ENCODE data around the gene ROCK2. TPM values are rescaled to one million over a fixed set of nuclear protein-coding genes. Genes with fewer than 3 reads are reported as not detected.
"Not testable (repeated sequence)": the region's sequence is repeated elsewhere in the genome, so short reads cannot be mapped to it uniquely, and the experiment has no call there.

The ROCK2 gene
- total RNA-seq, 1 donor from 2014 or later = 65.9 TPM

DNA sequence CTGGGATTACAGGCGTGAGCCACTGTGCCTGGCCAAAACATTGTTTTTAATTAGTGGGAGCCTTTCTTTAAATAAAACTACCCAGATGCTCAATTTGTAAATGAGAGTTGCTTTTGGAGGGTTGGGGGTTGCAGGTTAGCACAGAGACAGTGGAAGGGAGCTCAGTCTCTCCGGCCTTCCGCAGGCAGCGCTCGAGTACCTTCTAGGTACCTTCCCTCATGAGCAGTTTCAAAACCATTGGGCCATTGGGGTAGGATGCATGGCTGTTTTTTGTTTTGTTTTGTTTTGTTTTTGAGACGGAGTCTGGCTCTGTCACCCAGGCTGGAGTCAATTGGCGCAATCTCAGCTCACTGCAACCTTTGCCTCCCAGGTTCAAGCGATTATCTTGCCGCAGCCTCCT lies 170.2 kb downstream of the ROCK2 start:
- DNase-seq = no peak

DNA sequence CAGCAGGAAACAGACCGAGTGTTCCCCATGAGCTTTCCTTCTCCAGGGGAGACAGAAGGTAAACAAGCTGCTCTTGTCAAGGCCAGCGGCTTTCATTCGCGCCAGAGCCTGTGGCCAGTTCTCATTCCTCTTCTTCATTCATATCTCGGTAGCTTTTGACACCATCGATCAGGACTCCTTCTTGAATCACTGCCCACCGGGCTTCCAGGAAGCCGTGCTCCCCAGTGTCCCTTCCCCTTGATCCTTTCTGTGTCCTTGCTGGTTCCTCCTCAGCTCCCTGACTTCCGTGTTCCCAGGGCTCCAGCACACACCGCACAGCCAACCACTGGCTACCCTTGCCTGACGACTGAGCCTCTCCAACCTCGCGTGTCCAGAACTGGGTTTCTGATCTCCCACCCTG lies 175.1 kb downstream of the ROCK2 start:
- peak; percentile 16 for DNase-seq

DNA sequence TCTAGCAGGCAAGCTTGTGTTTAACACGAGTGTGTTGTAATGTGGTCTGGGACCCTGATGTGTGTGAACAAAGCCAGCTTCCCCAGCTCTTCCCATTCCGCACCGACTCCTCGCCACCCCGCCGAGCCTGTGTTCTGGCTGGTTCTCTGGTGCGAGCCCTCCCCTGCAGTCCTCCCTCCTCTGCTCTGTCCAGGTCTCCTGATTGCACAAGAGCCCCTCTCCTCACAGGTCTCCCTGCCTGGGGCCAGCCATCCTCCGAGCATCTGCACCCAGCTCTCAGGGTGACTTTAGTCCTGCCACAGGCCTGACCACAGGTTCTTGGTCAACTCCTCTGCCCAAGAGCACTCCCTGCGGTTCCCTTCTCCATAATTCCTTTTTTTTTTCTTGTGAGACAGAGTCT lies 175.9 kb downstream of the ROCK2 start:
- no peak for DNase-seq

DNA sequence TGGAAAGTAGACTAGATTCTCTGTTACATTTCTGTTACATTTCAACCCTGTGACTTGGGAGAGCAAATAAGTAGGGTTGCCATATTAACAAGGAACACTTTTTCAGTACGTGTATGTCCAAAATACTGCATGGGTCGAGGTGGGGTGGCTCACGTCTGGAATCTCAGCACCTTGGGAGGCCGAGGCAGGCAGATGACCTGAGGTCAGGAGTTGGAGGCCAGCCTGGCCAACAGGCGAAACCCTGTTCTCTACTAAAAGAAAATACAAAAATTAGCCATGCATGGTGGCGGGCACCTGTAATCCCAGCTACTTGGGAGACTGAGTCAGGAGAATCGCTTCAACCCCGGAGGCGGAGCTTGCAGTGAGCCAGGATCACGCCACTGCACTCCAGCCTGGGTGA lies 178.0 kb downstream of the ROCK2 start:
- DNase-seq = no peak

DNA sequence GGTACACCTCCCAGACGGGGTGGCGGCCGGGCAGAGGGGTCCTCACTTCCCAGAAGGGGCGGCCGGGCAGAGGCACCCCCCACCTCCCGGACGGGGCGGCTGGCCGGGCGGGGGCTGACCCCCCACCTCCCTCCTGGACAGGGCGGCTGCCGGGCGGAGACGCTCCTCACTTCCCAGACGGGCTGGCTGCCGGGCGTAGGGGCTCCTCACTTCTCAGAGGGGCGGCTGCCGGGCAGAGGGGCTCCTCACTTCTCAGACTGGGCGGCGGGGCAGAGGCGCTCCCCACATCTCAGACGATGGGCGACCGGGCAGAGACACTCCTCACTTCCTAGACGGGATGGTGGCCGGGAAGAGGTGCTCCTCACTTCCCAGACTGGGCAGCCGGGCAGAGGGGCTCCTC lies 179.4 kb downstream of the ROCK2 start:
- not testable (repeated sequence) for DNase-seq

DNA sequence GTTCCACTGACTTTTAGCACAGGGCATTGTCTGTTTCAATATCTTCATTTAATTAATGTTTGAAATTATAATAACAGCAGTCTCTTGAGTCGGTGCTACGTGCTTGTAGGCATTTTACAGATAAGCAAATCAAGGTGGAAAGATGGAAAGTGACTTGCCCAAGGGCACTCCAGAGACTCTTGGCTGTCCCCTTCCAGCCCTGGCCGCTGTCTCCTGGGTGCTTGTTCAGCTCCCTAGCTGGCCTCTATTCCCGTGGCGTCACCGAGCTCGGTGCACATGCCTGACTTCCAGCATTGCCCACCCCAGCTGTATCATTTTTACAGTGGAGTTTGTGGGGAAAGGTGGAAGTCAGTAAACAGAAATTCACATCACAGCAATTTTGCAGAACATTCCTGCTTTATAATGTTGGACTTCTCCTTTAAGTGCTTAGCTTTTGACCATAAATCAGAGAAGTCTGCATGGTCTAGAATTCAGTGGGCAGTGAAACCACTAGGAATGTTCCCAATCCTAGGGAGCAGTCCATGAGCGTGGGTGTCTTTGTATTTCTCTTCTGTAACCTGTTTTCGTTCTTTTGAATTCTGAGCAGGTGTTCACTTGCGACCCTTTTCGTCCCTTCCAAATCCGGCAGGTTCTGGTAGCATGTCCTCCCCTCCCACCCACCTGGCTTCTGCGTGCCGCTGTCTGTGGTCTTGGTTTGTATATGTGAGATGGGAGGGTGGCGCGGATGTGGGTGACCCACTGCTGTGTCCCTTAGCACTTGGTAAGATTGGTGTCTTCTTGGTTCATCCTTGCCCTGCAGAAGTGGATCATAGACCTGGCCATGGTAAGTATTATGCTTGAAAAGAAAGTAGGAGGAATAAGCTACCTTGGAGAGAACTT lies 180.8 kb downstream of the ROCK2 start:
- DNase-seq = no peak

DNA sequence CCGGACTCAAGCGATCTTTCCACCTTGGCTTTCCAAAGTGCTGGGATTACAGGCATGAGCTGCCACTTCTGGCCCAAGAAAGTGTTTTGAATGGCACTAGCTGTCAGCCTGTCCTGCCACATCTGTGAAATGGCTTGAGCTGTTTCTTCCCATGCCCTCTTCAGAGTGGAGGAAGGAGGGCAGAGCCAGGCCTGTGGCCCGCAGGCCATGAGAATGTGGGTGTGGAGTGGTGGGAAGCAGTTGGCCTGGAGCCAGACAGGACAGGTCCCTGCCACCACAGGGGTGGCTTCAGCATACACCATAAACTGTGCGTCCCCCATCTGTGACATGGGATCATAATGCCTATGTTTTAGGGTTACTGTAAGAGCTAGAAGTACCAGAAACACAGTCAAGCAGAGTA lies 182.7 kb downstream of the ROCK2 start:
- no peak for DNase-seq

DNA sequence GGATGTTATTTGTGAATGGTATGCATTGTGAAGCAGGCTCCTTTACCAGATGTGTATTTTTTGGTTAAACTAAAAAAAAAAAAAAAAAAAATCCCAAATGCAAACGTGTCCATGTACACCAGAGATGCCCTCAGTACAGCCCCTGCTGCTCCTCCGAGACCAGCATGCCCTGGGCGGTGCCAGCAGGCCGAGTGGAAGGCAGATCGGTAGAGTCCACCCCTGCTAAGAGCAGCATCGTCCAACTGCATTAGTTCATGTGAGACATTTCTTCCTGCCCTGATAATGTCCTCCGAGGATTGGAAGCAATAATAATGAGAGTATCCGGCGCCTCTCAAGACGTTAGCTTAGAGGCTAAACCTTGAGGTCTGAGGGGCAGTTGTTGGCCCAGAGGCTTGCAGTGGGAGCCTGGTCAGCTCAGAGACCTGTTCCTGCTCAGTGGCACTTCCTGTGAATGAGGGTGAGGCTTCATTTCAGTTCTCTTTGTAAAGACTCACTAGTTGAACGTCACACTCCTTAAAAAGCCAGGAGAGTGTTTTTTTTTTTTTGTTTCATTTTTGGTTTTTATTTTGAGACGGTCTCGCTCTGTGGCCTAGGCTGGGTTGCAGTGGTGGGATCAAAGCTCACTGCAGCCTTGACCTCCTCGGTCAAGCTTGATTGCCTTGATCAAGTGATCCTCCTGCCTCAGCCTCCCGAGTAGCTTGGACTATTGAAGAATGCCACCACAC lies 183.5 kb downstream of the ROCK2 start:
- no peak for DNase-seq

DNA sequence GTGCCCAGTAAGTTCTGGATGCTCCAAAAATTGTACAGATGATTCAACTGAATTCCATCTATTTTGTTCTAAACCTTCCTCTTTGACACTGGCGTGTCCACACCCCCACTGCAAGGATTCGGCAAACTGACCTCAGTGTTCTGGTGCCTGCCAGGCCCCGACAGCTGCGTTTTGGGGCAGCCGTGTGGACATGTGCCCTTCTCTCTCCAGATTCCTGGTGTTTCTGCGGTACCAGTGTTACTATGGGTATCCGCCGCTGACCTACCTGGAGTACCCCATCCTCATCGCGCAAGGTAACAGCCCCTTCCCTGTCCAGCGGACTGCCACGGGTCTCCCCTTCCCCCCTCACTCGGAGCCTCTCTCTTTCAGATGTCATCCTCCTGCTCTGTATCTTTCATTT lies 184.2 kb downstream of the ROCK2 start:
- DNase-seq = no peak

DNA sequence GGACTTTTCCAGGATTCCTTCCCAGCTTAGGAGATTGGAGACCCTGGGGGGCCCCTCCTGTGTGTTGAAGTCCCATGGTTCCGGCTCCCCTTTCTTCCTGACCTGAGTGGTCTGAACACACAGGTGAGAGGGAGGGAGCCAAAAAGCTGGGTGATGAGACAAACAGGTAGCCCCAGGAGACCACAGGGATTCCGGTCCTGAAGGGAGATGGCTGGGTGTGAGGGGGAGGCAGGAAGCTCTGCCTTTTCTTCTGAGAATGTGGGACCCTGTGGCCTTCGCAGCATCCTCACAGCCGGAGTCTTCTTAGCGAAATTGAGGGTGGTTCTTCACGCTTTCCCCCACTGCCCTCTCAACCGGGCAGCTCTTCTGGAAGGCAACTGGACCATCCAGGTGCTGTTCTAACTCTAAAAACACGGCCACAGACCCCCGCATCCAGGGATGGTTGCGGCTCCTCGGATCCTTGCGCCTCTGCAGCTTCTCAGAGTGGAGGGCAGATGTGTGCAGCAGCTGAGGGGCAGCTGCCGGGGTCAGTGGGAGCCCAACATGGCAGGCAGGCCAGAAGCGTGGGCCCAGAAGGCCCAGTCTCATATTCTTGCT lies 184.8 kb downstream of the ROCK2 start:
- DNase-seq = no peak

DNA sequence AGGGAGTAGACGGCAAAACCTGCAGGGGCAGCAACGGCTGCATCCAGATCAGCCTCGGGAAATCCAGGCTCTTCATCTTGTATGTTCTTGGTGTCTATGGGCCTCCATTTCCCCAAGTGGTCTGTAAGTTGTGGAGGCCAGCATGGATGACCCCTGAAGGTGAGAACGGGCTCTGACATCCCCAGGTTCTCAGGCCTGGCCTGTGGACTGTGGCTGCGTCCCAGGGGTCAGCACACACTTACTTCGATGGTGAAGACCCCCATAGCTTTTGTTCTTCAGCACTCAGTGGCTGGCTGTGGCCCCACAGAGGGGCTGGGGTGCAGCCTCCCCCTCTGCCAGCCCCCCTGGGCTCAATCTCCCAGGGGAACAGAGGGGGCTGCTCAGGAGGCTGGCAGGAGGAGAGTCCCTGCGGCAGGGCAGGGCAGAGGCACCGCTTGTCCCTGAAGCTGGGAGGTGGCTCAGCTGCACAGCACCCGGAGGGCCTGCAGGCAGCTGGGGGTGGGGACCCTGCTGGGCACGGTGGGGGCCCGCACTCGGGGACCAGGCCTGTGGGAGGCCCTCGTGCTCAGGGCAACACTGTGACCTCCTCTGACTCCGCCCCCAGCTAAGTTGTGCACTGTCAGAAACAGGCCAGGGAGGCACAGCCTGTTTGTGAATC lies 185.4 kb downstream of the ROCK2 start:
- no peak for DNase-seq

DNA sequence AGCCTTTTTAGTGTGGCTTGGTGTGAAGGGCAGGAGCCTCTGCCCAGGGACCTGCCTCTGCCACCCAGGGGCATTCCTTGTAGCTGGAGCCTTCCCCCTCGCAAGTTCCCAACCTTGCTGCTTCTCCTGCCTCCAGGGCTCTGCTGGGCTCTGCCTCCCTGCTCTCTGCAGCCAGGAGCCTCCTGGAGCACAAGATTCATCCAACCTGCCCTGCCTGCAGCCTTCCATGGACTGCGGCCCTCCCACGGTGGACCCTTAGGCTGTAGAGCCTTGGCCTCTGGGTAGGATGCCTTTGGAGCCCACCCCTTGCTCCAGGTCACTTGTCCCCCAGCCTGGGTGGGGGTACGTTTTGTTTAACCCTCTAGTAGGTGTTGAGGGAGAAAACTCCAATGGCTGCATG lies 186.7 kb downstream of the ROCK2 start:
- no peak for DNase-seq

DNA sequence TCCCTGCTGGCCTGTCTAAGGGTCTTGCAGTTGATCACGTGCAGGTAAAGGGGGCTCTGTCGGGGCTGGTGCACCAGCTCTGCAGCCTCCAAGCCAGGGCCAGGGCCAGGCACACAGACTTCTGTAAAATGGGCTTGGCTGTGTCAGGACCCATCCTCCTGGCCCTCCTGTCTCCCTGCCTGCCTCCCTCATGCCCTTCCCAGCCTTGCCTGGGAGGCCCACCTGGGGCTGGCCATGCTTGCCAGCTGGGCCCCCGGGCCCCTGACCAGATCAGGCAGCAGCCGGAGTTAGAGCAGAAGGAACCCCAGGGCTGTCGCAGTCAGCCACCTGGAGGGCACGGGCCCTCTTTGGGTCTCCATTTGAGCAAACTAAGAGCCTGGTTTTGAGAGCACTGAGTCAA lies 187.1 kb downstream of the ROCK2 start:
- no peak for DNase-seq

DNA sequence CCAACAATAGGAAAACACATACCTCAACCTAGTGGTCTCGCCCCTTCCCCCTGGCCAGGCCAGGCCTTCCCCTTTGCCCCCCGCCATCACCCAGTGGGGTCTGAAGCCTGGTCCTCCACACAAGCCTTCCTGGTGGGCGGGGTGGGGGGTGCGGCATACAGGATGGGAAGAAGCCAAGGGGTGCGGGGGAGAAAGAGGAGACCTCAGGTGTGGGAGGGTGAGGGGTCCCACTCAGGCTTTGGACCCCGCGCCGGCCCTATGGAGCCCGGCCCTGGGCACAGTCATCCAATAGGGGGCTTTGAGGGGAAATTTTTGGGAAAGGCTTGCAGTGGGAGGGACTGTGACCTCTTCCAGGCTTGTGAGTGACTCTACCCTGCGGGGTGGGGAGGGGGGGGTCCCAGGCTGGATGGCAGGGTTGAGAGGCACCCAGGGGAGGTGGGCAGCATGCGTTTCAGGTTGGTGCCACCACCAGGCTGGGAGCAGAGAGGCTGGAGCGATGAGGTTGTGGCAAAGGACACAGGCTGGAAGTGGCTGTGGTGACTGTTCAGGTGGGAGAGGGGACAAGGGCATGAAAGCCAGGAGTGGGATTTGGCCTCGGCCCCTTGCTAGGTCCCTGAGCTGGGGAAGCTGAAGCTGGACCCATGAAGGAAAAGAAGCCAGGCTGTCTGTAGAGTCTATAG lies 187.9 kb downstream of the ROCK2 start:
- no peak for DNase-seq

DNA sequence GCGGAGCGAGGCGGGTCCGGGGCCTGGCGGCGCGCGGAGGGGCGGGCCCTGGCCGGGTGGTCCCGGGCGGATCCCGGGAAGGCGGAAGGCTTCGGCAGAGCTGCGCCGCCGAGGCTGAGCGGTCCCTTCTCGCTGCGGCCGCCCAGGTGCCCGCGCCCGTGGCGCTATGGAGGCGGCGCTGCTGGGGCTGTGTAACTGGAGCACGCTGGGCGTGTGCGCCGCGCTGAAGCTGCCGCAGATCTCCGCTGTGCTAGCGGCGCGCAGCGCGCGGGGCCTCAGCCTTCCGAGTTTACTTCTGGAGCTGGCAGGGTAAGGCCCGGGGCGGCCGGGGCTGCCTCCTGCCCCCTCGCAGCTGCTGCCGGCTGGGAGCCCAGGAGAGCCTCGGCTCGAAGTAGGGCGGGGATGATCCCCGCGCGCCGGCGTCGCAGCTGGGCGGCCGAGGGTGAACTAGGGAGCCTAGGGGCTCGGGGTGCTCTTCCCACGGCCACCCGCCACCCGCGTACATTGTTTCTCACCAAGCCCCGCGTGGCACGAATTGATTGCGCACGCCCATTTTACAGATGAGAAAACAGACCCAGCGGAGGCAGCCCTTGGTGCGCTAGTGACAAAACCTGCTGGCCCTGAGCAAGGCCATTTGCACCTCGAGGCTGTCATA lies 188.9 kb downstream of the ROCK2 start, which contains the start of gene SLC66A3:
Gene SLC66A3, plus strand, starts transcription at position 87 of the 655 bp plus-strand sequence. Its CDS starts 80 bp downstream, at position 167.
- DNase-seq = peak; percentile 87

DNA sequence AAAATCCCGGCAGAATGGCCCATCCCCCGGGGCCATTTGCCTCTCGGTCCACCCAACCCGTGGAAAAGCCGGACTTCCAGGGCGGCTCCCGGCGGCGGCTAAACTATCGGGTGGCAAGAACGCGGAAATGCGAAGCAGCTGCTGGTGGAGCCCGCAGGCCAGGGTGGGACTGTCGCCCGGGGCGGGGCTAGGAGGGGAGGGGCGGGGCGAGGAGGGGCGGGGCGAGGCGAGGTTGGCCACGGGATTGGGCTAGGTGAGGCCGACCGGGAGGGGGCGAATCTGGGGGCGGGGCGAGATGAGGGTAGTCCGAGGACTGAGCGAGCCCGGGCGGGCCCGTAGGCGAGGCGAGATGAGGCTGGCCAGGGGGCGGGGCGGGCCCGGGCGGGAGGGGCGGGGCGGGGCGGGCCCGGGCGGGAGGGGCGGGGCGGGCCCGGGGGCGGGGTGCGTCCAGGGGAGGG lies 189.5 kb downstream of the ROCK2 start:
- DNase-seq = peak; percentile 98

DNA sequence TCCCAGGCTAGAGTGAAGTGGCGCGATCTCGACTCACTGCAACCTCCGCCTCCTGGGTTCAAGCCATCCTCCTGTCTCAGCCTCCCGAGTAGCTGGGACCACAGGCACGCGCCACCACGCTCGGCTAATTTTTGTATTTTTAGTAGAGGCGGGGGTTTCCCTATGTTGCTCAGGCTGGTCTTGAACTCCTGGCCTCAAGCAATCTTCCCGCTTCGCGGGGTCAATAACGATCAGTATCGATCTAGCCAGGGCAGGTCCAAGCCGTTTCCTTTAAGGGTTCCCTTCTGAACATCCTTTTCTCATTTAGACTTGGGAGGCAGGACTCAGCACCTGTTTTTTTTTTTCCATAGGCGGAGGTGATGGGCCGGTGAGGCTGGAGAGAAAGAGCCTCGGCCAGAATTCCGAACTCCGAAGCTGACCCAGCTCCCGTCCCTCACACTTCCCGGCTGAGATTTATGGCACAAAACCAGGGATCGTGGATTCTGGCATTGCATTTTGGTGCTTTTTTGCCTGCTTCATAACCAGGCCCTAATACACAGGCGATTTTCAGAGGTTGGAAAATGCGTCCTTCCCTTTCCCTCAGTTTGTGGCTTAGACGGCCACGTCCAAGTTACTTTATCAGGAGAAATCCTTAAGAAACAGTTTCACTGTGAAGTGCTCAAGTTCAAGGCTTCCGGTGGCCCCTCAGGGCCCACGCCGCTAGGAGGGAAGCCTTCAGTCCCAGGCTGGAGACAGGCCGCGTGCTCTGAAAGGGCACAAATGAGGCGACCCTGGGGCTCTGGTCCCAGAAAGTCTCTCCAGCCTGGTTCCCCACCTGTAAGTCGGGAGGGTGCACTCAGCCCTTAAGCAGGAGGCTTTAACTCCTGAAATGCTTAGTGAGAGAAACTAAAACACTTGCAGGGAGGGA lies 190.2 kb downstream of the ROCK2 start:
- DNase-seq = no peak

DNA sequence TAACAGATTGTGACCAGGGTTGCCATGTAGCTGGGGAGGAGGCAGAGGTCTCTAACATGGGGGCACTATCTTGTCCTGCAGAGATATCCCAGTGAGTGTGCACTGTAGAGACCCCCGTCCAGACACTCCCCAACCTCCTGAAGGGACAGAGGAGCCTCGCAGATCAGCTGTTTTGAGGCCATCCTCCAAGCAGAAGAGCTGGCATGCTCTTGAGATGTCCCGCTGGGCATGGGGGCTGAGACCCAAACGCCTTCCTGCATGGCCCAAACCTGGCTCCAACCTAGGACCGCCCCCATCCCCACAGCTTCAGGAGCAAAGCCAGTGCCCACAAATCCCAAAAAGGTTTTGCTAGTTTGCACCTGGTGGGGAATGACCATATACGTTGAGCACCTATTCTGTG lies 191.8 kb downstream of the ROCK2 start:
- no peak for DNase-seq

DNA sequence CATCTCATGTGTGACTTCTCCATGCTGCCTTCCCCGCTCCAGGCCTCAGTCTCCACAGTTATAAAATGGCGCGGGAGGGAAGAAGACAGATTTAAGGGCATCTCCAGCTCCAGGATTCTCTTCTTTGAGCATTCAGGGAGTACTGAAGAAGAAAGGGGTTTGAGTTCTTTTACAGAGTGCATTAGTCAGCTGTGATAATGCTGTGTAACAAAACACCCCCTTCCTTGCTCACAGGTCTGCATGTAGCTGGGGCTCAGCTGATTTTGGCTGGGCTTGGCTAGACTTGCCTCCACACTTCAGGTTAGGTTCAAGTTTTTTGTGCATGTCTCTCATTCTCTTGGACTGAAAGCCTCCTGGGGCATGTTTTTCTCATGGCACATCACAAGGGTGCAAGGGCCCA lies 197.2 kb downstream of the ROCK2 start:
- no peak for DNase-seq

DNA sequence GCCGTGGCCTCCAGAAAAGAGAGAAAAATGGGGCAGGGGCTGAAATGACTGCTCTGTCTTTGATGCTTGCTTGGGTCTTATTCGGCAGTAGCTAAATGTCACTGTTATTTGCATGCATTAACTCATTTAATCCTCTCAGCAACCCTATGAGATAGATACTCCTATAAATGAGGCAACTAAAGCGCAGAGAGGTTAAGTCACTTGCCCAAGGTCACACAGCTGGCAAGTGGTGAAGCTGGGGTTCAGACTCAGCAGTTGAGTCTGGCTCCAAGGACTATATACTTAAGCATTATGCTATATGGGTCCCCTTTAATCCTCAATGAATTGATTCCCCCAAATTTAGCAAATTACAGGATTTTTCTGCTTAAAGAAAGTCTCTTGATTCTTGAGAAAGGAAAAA lies 198.4 kb downstream of the ROCK2 start:
- DNase-seq = no peak

DNA sequence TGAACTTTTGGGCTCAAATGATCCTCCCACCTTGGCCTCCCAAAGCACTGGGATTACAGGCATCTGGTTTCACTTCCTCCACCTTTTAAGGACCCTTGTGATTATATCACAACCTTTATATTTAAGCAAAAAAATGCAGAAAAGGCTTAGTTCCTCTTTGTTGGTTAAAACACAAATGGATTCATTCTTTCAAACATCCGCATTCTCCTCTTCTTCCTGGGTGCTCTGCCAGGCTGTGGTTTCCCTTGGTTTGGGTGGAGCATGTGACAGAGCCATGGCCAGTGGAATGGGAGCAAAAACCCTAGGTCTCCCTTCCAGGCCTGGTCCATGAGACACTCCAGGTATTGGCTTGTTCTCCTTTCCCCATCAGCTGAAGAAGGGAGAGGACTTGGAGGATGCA lies 199.1 kb downstream of the ROCK2 start:
- no peak for DNase-seq
